ENCODE measurements around the gene BID. TPM values are rescaled to one million over a fixed set of nuclear protein-coding genes. Genes with fewer than 3 reads are reported as not detected.

Gene BID
- total RNA-seq, 1 experiment from 2014 or later = 58.2 TPM

- no peak for ATAC-seq
- no peak overlapping the region for H3K9ac ChIP-seq (ENCODE audit: low read length)
- no peaks in the 10 kb centered on the region for H4K20me1 ChIP-seq (ENCODE audit: insufficient read depth)
- H3K27ac ChIP-seq (ENCODE audit: low read depth, low read length) = no peak overlapping the region
- H3K4me1 ChIP-seq (ENCODE audit: control insufficient read depth in 1 of 2, insufficient read depth in 2 of 2, low read length in 2 of 2) = no peaks in the 10 kb centered on the region
- RAD21 ChIA-PET (ENCODE audit: low non-redundant PET in 1 of 2, low total read pairs in 2 of 2, uncharacterized antibody in 2 of 2, unreplicated experiment in 2 of 2) = no interaction called here
- no peak overlapping the region for H3K4me3 ChIP-seq (replicated peaks in 1 of 2; ENCODE audit: low read depth in 1 of 2, low read length in 2 of 2)
- no TSS peak for BruUV-seq (replicated peaks)
- no peaks in the 10 kb centered on the region for H3K79me2 ChIP-seq (ENCODE audit: insufficient read depth, low read length)
- H2AFZ ChIP-seq (ENCODE audit: low read depth, low read length, poor library complexity, severe bottlenecking) = no peak overlapping the region
- peaks cover 0 to 12% of the 10 kb centered on the region in 2 experiments; a peak in 2 of 4 replicates for H3K36me3 ChIP-seq (ENCODE audit: control insufficient read depth in 1 of 2, insufficient read depth in 2 of 2, low read length in 2 of 2)
- H3K27me3 ChIP-seq (ENCODE audit: insufficient read depth, low read length) = no peaks in the 10 kb centered on the region
- H3K4me2 ChIP-seq (ENCODE audit: low read length) = no peak overlapping the region
- no peaks in the 10 kb centered on the region for H3K9me3 ChIP-seq (ENCODE audit: control insufficient read depth in 1 of 2, insufficient read depth in 1 of 2, low read depth in 1 of 2, low read length in 2 of 2)
- intact Hi-C loops (cut with micrococcal nuclease) = no loop called here
- TF ChIP-seq ZFX (IDR thresholded peaks at IDR 0.05) = no peak
- TF ChIP-seq SRF (IDR thresholded peaks at IDR 0.05; ENCODE audit: low read depth) = no peak
- no peak for TF ChIP-seq RAD21 (IDR thresholded peaks at IDR 0.05; ENCODE audit: low read depth)
- TF ChIP-seq EZH2 (IDR thresholded peaks at IDR 0.05) = no peak
- TF ChIP-seq ELF1 (IDR thresholded peaks at IDR 0.05; ENCODE audit: borderline replicate concordance, low read depth) = no peak
- TF ChIP-seq CEBPB (IDR thresholded peaks at IDR 0.05; ENCODE audit: low read depth) = no peak
- TF ChIP-seq CBX3 (IDR thresholded peaks at IDR 0.05; ENCODE audit: low read depth) = no peak
- TF ChIP-seq POLR2A (IDR thresholded peaks at IDR 0.05; ENCODE audit: borderline replicate concordance, extremely low read depth, insufficient read depth, insufficient read length) = no peak
- no peak for TF ChIP-seq JUND (IDR thresholded peaks at IDR 0.05)
- no peak for TF ChIP-seq SP1 (IDR thresholded peaks at IDR 0.05; ENCODE audit: low read depth)
- no peak for TF ChIP-seq TCF7L2 (IDR thresholded peaks at IDR 0.05; ENCODE audit: borderline replicate concordance, extremely low read depth, insufficient read depth, insufficient read length)
- TF ChIP-seq CTCF (IDR thresholded peaks at IDR 0.05 in 2 of 3, conservative IDR thresholded peaks at IDR 0.05 in 1 of 3; ENCODE audit: borderline replicate concordance in 1 of 3, insufficient read depth in 1 of 3, low read depth in 2 of 3, low read length in 2 of 3) = no peak
- TF ChIP-seq FOSL1 (IDR thresholded peaks at IDR 0.05; ENCODE audit: low read depth) = no peak
- TF ChIP-seq ZBTB33 (IDR thresholded peaks at IDR 0.05; ENCODE audit: extremely low read depth, insufficient replicate concordance, low read length) = no peak
- no peak for TF ChIP-seq YY1 (IDR thresholded peaks at IDR 0.05; ENCODE audit: extremely low read depth, insufficient replicate concordance, low read depth, low read length)
- TF ChIP-seq POLR2AphosphoS5 (IDR thresholded peaks at IDR 0.05; ENCODE audit: low read depth, low read length) = no peak
- no peak for TF ChIP-seq REST (IDR thresholded peaks at IDR 0.05; ENCODE audit: low read depth)
- no peak for TF ChIP-seq ZNF274 (IDR thresholded peaks at IDR 0.05; ENCODE audit: low read depth, low read length)
- TF ChIP-seq EGR1 (IDR thresholded peaks at IDR 0.05; ENCODE audit: low read depth) = no peak
- no peak for TF ChIP-seq SIN3A (IDR thresholded peaks at IDR 0.05; ENCODE audit: low read depth)
- POLR2A ChIA-PET = no interaction called here
- CTCF ChIA-PET = interaction anchor here (1.6 kb wide), 1 partner anchor 252 kb away, joined by 3 read pairs; no protein-coding TSS in a partner anchor
- no peaks in the 10 kb centered on the region for H3K9me2 ChIP-seq (ENCODE audit: insufficient read depth)
- no peak for DNase-seq (ENCODE audit: low read depth, low spot score)
Measured at GRCh38 chr22:17810570-17811116, 36.4 kb upstream of the BID start.
